Bronchial epithelial cell (primary cell): ENCODE results near the gene GFOD2. TPM values are rescaled to one million over a fixed set of nuclear protein-coding genes. Genes with fewer than 3 reads are reported as not detected.

Experiments
- DNase-seq: peaks from one replicate; pipeline ENCODE4 v3.0.0-alpha.2; 2010; ENCODE audit warnings: low read depth
- FAIRE-seq: peaks from 2 replicates; lab custom pipeline; 2011; peaks lifted over from hg19 to GRCh38; lab: Jason Lieb, UNC
- H3K27me3 ChIP-seq: 2 replicates; pipeline ENCODE4 v1.5.1; 2011; ENCODE audit warnings: low read length; ENCODE audit not compliant: control insufficient read depth, insufficient read depth
- H3K36me3 ChIP-seq: 2 replicates; pipeline ENCODE4 v1.5.1; 2011; ENCODE audit warnings: low read length; ENCODE audit not compliant: control insufficient read depth, insufficient read depth
- H3K4me3 ChIP-seq: 2 replicates; pipeline ENCODE4 v1.5.1; 2011; ENCODE audit warnings: mild to moderate bottlenecking, low read depth, low read length, control low read depth
- total RNA-seq: library from RNA; depleted of rRNA; stranded (reverse); fragments of >200 nt; gene quantifications from 2 replicates; pipeline ENCODE4 v1.2.1, GENCODE V29; 2014
- TF ChIP-seq, protein P1 (sequence below): IDR thresholded peaks from 2 replicates; pipeline ENCODE4 v1.5.1; 2011; ENCODE audit warnings: mild to moderate bottlenecking, moderate library complexity, low read length, control low read depth, inconsistent platforms; ENCODE audit not compliant: insufficient read depth, severe bottlenecking

The GFOD2 gene
- total RNA-seq, 1 donor from 2014 or later, result 17.9 TPM

DNA sequence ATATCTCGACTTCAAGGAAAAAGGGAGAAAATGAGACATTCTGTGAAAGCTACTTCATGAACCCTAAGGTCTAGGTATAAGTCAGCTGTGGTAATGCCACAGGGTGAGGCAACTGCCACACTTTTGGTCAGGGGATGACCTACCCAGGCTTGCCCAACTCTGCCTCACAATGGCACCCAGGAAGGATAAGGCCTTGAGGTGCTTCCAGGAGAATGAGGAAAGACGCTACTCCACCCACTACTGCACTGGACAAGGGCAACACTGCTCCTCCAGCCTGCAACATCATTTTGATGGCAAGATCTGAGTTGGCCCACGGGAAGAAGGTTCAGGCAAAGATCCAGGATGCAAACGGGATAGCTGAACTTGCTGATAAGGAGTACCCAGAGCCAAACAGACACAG, 22.0 kb upstream of the GFOD2 start:
- H3K36me3 ChIP-seq, result peaks cover 6% of the 10 kb centered on the region
- H3K27me3 ChIP-seq, result no peaks in the 10 kb centered on the region
- DNase-seq (no peak), FAIRE-seq (no peak)
- H3K4me3 ChIP-seq, result no peak overlapping the region
- TF ChIP-seq, protein P1, sequence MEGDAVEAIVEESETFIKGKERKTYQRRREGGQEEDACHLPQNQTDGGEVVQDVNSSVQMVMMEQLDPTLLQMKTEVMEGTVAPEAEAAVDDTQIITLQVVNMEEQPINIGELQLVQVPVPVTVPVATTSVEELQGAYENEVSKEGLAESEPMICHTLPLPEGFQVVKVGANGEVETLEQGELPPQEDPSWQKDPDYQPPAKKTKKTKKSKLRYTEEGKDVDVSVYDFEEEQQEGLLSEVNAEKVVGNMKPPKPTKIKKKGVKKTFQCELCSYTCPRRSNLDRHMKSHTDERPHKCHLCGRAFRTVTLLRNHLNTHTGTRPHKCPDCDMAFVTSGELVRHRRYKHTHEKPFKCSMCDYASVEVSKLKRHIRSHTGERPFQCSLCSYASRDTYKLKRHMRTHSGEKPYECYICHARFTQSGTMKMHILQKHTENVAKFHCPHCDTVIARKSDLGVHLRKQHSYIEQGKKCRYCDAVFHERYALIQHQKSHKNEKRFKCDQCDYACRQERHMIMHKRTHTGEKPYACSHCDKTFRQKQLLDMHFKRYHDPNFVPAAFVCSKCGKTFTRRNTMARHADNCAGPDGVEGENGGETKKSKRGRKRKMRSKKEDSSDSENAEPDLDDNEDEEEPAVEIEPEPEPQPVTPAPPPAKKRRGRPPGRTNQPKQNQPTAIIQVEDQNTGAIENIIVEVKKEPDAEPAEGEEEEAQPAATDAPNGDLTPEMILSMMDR, result no peak

DNA sequence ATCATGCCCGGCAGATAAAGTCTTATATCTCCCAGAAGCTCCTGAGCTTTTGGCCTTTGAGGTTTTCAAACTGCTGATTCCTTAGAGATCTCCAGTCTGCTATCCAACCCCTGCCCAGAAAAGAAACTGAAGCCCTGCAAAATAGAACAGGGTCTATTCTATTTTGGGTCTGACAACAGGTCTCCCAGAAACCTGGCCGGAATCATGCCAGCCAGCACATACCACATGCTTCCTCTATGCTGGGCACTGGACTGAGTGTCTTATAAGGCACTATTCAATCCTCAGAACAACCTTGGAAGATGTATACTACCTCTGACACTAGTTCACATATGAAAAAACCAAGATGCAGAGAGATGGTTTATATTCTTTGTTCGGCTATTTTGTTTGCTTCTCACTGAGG, 21.3 kb upstream of the GFOD2 start:
- DNase-seq (no peak), FAIRE-seq (no peak)
- TF ChIP-seq, protein P1, result no peak
- Histone ChIP-seq H3K27me3 (no peaks in the 10 kb centered on the region), H3K4me3 (no peak overlapping the region), H3K36me3 (peaks cover 6% of the 10 kb centered on the region)

DNA sequence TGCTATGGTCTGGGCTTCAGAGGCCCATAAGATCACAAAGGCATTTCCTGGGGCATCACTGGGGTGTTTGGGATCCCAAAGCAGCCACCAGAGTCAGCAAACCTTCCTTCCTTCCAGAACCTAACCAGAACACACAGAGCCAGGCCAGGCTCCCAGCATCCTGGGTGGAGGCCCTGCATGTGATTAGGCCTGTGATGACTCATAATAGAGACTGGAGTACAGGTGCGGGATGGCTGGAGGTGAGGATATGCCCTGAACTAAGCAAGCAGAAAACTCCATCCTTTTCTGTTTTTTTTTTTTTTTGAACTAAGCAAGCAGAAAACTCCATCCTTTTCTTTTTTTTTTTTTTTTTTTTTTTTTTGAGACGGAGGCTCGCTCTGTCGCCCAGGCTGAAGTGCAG, 17.7 kb upstream of the GFOD2 start:
- peak; percentile 29 for DNase-seq
- TF ChIP-seq, protein P1, result no peak
- Histone ChIP-seq H3K4me3 (no peak overlapping the region), H3K27me3 (no peaks in the 10 kb centered on the region), H3K36me3 (peaks cover 9% of the 10 kb centered on the region)
- FAIRE-seq, result no peak

DNA sequence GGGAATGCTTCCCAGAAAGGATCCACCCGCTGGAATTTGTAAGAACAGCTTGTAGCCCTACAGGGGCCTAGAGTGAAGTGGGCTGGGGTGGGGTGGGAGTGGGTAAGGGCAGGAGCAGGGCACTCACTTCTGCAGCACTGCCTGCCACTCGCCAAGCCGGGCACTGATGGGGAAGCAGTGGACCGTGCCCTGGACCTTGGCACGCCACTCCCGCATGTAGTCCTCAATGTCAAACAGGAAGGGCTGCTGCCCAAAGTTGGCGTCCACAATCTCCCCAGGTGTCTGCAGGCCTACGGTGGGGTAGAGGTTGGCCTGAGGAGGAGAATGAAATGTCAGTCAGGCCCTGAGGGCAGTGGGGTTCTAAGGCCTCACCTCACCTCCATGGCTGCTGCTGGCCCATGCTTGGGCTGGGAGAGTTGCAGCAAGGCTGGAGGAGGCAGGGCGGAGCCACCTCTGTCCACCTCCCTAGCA, 15.7 kb upstream of the GFOD2 start:
- Histone ChIP-seq H3K4me3 (no peak overlapping the region), H3K36me3 (peaks cover 12% of the 10 kb centered on the region), H3K27me3 (no peaks in the 10 kb centered on the region)
- DNase-seq (no peak), FAIRE-seq (no peak)
- TF ChIP-seq, protein P1, result no peak

DNA sequence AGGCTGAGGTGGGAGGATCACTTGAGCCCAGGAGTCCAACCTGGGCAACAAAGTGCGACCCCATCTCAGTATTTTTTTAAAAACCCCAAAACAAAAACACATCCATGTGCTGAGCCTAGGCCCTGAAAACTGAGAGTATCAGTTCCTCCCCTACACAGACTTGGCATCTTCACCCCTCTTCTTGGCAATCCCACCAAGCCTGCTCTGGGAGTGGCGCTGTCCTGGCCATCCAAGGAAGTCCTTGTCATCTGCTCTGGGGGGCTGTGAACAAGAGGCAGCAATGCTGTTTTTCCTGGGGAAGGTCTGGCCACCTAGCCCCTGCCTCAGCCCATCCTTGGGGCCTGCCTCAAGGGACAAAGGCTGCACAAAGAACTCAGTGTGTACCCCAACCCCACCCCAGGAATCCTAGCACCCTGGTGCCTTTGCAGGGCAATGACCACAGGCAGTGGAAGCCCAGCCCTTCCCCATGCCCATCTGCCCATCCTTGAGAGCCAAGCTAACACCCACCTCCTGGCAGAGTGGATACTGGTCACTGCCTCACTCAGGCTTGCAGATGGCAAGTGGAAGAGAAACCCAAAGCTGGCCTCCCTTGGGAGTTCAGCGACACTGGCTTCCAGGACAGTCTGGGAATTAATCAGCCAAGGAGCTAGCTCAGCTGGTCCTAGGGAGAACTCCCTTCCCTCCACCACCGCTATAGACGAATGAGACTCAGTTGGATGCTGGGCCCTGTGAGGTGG, 14.8 kb upstream of the GFOD2 start:
- peaks cover 10% of the 10 kb centered on the region for H3K36me3 ChIP-seq
- TF ChIP-seq, protein P1, result no peak
- FAIRE-seq (no peak), DNase-seq (no peak)
- H3K4me3 ChIP-seq, result no peak overlapping the region
- H3K27me3 ChIP-seq, result no peaks in the 10 kb centered on the region

DNA sequence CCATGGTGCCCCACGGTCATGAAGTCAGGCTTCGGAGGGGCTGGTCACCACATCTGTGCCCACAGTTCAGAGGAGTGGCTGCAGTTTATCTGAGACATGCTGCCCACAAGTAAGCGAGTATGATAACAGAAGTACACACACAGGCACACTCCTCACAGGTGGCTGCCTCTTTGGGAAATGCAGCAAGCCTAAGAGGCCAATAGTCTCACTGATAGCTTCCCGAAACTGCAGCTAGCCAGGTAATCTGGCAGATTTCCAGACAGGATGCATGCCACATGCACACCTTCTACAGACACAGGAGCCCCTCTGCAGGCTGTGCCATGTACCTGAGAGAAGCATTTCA, 12.6 kb upstream of the GFOD2 start:
- DNase-seq (no peak), FAIRE-seq (no peak)
- TF ChIP-seq, protein P1, result no peak
- Histone ChIP-seq H3K27me3 (no peaks in the 10 kb centered on the region), H3K4me3 (no peak overlapping the region), H3K36me3 (peaks cover 22% of the 10 kb centered on the region)
